ENCODE measurements around the gene IFT80.
"Not testable (repeated sequence)": the region's sequence is repeated elsewhere in the genome, so short reads cannot be mapped to it uniquely, and the experiment has no call there.

IFT80 gene

GRCh38 chr3:160247766-160248165, 151.3 kb downstream of the IFT80 start:
- Histone ChIP-seq H2BK15ac (ENCODE audit: low read depth, poor library complexity, severe bottlenecking) (no peak overlapping the region), H2BK5ac (ENCODE audit: low read depth, low read length, poor library complexity, severe bottlenecking) (no peak overlapping the region), H3K4me3 (ENCODE audit: insufficient read depth in 1 of 2, low read depth in 1 of 2, low read length in 2 of 2) (no peak overlapping the region), H4K8ac (ENCODE audit: low read length) (no peak overlapping the region), H3K27me3 (ENCODE audit: control insufficient read depth in 1 of 2, insufficient read depth in 1 of 2, low read length in 2 of 2) (no peaks in the 10 kb centered on the region), H3K4me2 (ENCODE audit: low read length, poor library complexity, severe bottlenecking) (no peak overlapping the region), H3K27ac (ENCODE audit: low read length, poor library complexity, severe bottlenecking) (no peak overlapping the region), H3K36me3 (ENCODE audit: control insufficient read depth in 1 of 2, insufficient read depth in 2 of 2, low read depth in 1 of 2, low read length in 2 of 2) (no peaks in the 10 kb centered on the region), H2AFZ (ENCODE audit: low read depth, low read length) (no peak overlapping the region), H2BK120ac (ENCODE audit: low read depth, low read length) (no peak overlapping the region), H3K4ac (ENCODE audit: low read depth in 1 of 2, low read length in 2 of 2) (no peak overlapping the region), H2AK5ac (ENCODE audit: low read length, severe bottlenecking) (no peak overlapping the region), H3K18ac (ENCODE audit: low read depth in 1 of 2, low read length in 2 of 2) (no peak overlapping the region), H4K91ac (ENCODE audit: low read length) (no peak overlapping the region), H3K9me3 (ENCODE audit: control insufficient read depth, low read length) (no peaks in the 10 kb centered on the region), H2BK12ac (ENCODE audit: low read length in 2 of 2) (no peak overlapping the region), H3K79me1 (replicated peaks; ENCODE audit: low read length, poor library complexity, severe bottlenecking) (no peaks in the 10 kb centered on the region), H3K23ac (ENCODE audit: low read length in 2 of 2) (no peak overlapping the region), H3K4me1 (ENCODE audit: control insufficient read depth, insufficient read depth, low read depth, low read length) (no peaks in the 10 kb centered on the region), H3K9ac (ENCODE audit: low read length) (no peak overlapping the region), H3K14ac (ENCODE audit: low read length in 2 of 2) (no peak overlapping the region)
- WGBS, result 89% methylated on average over 1 of the region's 1 CpG
- DNase-seq, result no peak

- 94% methylated on average over 8 of the region's 9 CpGs for WGBS
- no peaks in the 10 kb centered on the region for H3K27me3 ChIP-seq (ENCODE audit: control insufficient read depth in 1 of 2, insufficient read depth in 1 of 2, low read length in 2 of 2)
Observed at GRCh38 chr3:160245261-160245800, 153.7 kb downstream of the IFT80 start.

GRCh38 chr3:160240719-160241118, 158.3 kb downstream of the IFT80 start:
- not testable (repeated sequence) for H2AFZ ChIP-seq (ENCODE audit: low read depth, low read length); H2BK15ac ChIP-seq (ENCODE audit: low read depth, poor library complexity, severe bottlenecking)
- 79% methylated on average over 5 of the region's 6 CpGs for WGBS

More at GRCh38 chr3:160245261-160245800, 153.7 kb downstream of the IFT80 start:
- no peak overlapping the region for H3K9ac ChIP-seq (ENCODE audit: low read length)
- no peak overlapping the region for H2BK120ac ChIP-seq (ENCODE audit: low read depth, low read length)
- H3K79me1 ChIP-seq (replicated peaks; ENCODE audit: low read length, poor library complexity, severe bottlenecking), result no peaks in the 10 kb centered on the region
- no peak overlapping the region for H2BK15ac ChIP-seq (ENCODE audit: low read depth, poor library complexity, severe bottlenecking)
- no peak overlapping the region for H2BK12ac ChIP-seq (ENCODE audit: low read length in 2 of 2)
- H2BK5ac ChIP-seq (ENCODE audit: low read depth, low read length, poor library complexity, severe bottlenecking), result no peak overlapping the region
- H3K4me3 ChIP-seq (ENCODE audit: insufficient read depth in 1 of 2, low read depth in 1 of 2, low read length in 2 of 2), result no peak overlapping the region
- no peak for DNase-seq
- no peak overlapping the region for H3K4ac ChIP-seq (ENCODE audit: low read depth in 1 of 2, low read length in 2 of 2)
- H3K23ac ChIP-seq (ENCODE audit: low read length in 2 of 2), result no peak overlapping the region
- no peak overlapping the region for H4K91ac ChIP-seq (ENCODE audit: low read length)
- no peaks in the 10 kb centered on the region for H3K4me1 ChIP-seq (ENCODE audit: control insufficient read depth, insufficient read depth, low read depth, low read length)
- H3K36me3 ChIP-seq (ENCODE audit: control insufficient read depth in 1 of 2, insufficient read depth in 2 of 2, low read depth in 1 of 2, low read length in 2 of 2), result no peaks in the 10 kb centered on the region
- H4K8ac ChIP-seq (ENCODE audit: low read length), result no peak overlapping the region
- no peaks in the 10 kb centered on the region for H3K9me3 ChIP-seq (ENCODE audit: control insufficient read depth, low read length)
- H2AK5ac ChIP-seq (ENCODE audit: low read length, severe bottlenecking), result no peak overlapping the region
- H3K14ac ChIP-seq (ENCODE audit: low read length in 2 of 2), result no peak overlapping the region
- no peak overlapping the region for H3K18ac ChIP-seq (ENCODE audit: low read depth in 1 of 2, low read length in 2 of 2)
- H3K4me2 ChIP-seq (ENCODE audit: low read length, poor library complexity, severe bottlenecking), result no peak overlapping the region
- H2AFZ ChIP-seq (ENCODE audit: low read depth, low read length), result no peak overlapping the region
- H3K27ac ChIP-seq (ENCODE audit: low read length, poor library complexity, severe bottlenecking), result no peak overlapping the region

GRCh38 chr3:160232014-160232413, 167.0 kb downstream of the IFT80 start:
- Histone ChIP-seq H2BK12ac (ENCODE audit: low read length in 2 of 2) (no peak overlapping the region), H3K4me1 (ENCODE audit: control insufficient read depth, insufficient read depth, low read depth, low read length) (no peaks in the 10 kb centered on the region), H4K8ac (ENCODE audit: low read length) (no peak overlapping the region), H3K9ac (ENCODE audit: low read length) (no peak overlapping the region), H3K36me3 (ENCODE audit: control insufficient read depth in 1 of 2, insufficient read depth in 2 of 2, low read depth in 1 of 2, low read length in 2 of 2) (no peaks in the 10 kb centered on the region), H3K4me2 (ENCODE audit: low read length, poor library complexity, severe bottlenecking) (no peak overlapping the region), H3K79me1 (replicated peaks; ENCODE audit: low read length, poor library complexity, severe bottlenecking) (no peaks in the 10 kb centered on the region), H3K27me3 (ENCODE audit: control insufficient read depth in 1 of 2, insufficient read depth in 1 of 2, low read length in 2 of 2) (peaks cover under 1% of the 10 kb centered on the region in 2 experiments), H3K4me3 (ENCODE audit: insufficient read depth in 1 of 2, low read depth in 1 of 2, low read length in 2 of 2) (no peak overlapping the region), H3K27ac (ENCODE audit: low read length, poor library complexity, severe bottlenecking) (no peak overlapping the region), H2AFZ (ENCODE audit: low read depth, low read length) (no peak overlapping the region), H4K91ac (ENCODE audit: low read length) (no peak overlapping the region), H3K4ac (ENCODE audit: low read depth in 1 of 2, low read length in 2 of 2) (no peak overlapping the region), H2BK5ac (ENCODE audit: low read depth, low read length, poor library complexity, severe bottlenecking) (no peak overlapping the region), H2BK120ac (ENCODE audit: low read depth, low read length) (no peak overlapping the region), H3K9me3 (ENCODE audit: control insufficient read depth, low read length) (no peaks in the 10 kb centered on the region), H2BK15ac (ENCODE audit: low read depth, poor library complexity, severe bottlenecking) (no peak overlapping the region), H3K23ac (ENCODE audit: low read length in 2 of 2) (no peak overlapping the region), H2AK5ac (ENCODE audit: low read length, severe bottlenecking) (no peak overlapping the region), H3K14ac (ENCODE audit: low read length in 2 of 2) (no peak overlapping the region), H3K18ac (ENCODE audit: low read depth in 1 of 2, low read length in 2 of 2) (no peak overlapping the region)
- WGBS, result 83% methylated on average over 1 of the region's 3 CpGs
- no peak for DNase-seq

More at GRCh38 chr3:160240719-160241118, 158.3 kb downstream of the IFT80 start:
- H3K79me1 ChIP-seq (replicated peaks; ENCODE audit: low read length, poor library complexity, severe bottlenecking); H3K27ac ChIP-seq (ENCODE audit: low read length, poor library complexity, severe bottlenecking); H3K4me3 ChIP-seq (ENCODE audit: insufficient read depth in 1 of 2, low read depth in 1 of 2, low read length in 2 of 2); H3K18ac ChIP-seq (ENCODE audit: low read depth in 1 of 2, low read length in 2 of 2); H3K14ac ChIP-seq (ENCODE audit: low read length in 2 of 2); H2BK120ac ChIP-seq (ENCODE audit: low read depth, low read length); H2BK12ac ChIP-seq (ENCODE audit: low read length in 2 of 2); H3K9me3 ChIP-seq (ENCODE audit: control insufficient read depth, low read length); H3K27me3 ChIP-seq (ENCODE audit: control insufficient read depth in 1 of 2, insufficient read depth in 1 of 2, low read length in 2 of 2); H2AK5ac ChIP-seq (ENCODE audit: low read length, severe bottlenecking); H2BK5ac ChIP-seq (ENCODE audit: low read depth, low read length, poor library complexity, severe bottlenecking); H3K36me3 ChIP-seq (ENCODE audit: control insufficient read depth in 1 of 2, insufficient read depth in 2 of 2, low read depth in 1 of 2, low read length in 2 of 2); H3K4me2 ChIP-seq (ENCODE audit: low read length, poor library complexity, severe bottlenecking); H4K91ac ChIP-seq (ENCODE audit: low read length); H3K9ac ChIP-seq (ENCODE audit: low read length); H3K4ac ChIP-seq (ENCODE audit: low read depth in 1 of 2, low read length in 2 of 2); DNase-seq; H3K23ac ChIP-seq (ENCODE audit: low read length in 2 of 2); H4K8ac ChIP-seq (ENCODE audit: low read length); H3K4me1 ChIP-seq (ENCODE audit: control insufficient read depth, insufficient read depth, low read depth, low read length): not testable (repeated sequence)

Data from mesenchymal stem cell (in vitro differentiated cells and primary cell).